ENCODE data around the gene EXOC6B.
"Not testable (repeated sequence)": the region's sequence is repeated elsewhere in the genome, so short reads cannot be mapped to it uniquely, and the experiment has no call there.

The EXOC6B gene

DNA sequence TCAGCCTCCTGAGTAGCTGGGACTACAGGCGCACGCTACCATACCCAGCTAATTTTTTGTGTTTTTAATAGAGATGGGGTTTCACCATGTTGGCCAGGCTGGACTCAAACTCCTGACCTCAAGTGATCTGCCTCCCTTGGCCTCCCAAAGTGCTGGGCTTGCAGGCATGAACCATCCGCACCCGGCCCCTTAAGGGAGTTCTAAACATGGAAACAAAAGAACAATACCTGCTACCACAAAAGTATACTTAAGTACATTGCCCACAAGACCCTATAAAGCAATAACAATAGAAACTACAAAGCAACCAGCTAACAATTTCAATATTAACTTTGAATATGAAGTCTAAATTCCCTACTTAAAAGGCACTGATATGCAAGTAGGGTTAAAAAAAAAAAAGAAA, 242.0 kb downstream of the EXOC6B start:
- FAIRE-seq, result not testable (repeated sequence)

DNA sequence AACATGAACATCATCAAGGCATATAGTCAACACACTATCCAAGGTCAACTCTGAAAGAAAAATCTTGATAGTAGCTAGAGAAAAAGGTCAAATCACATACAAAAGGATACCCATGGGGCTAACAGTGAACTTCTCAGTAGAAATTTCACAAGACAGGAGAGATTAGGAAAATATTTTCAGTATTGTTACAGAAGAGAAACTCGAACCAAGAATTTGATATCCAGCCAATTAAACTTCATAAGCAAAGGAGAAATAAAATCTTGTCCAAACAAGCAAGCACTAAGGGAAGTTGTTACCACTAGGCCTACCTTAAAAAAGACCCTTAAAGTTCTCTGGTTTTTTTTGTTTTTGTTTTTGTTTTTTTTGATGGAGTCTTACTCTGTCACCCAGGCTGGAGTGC, 242.5 kb downstream of the EXOC6B start:
- no peak for FAIRE-seq

DNA sequence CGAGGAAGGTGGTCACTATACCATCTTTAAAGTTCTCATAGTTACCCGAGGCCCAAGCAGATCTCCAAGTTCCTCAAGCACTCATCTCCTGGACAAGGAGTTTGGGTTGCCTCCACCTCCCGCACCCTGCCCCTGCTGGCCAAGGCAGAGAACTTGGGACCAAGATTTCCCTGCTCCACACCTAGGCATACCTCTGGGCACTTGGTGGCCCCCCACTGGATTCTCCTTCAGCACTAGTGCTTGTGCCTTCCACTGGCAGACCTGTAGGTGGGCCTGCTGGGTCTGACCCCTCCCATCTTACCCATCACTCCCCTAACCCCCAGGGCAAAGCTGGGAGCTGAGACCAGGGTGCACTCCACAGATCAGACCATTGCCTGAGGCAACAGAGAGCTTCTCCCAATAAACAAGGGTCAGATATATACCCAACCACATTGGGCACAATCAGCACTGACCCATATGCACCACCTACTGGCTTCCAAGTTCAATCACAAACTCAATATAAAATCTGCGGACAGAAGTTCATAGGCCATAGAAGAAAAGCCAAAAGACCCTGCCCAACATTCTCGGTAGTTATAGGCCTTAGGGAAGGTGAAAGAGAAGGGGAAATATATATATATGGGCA, 244.2 kb downstream of the EXOC6B start:
- FAIRE-seq, result no peak

DNA sequence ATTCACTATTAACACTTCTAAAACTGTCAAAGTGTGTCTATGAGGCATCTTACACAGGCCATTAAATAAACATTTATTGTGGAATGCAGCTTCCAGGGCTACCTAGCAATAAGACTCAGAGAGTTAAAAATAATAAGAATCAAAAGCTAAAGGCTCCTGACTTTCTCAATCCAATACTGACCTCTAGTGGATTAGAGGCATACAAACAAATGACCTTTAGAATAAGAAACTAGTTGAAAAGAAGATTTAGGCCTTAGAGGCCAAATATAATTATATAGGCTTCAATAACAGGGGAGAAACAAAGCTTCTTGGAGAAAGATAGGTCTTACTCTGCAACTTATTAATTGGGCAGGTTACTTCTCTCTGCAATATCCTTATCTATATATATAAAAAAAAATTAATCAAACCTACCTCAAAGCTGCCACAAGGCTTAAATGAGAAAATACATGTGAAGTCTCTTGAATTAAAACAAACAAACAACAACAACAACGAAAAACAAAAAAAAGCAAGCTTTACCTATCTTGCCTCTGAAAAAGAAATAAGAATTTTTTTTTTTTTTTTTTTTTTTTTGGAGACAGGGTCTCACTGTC, 246.1 kb downstream of the EXOC6B start:
- peak; percentile 99 for FAIRE-seq

DNA sequence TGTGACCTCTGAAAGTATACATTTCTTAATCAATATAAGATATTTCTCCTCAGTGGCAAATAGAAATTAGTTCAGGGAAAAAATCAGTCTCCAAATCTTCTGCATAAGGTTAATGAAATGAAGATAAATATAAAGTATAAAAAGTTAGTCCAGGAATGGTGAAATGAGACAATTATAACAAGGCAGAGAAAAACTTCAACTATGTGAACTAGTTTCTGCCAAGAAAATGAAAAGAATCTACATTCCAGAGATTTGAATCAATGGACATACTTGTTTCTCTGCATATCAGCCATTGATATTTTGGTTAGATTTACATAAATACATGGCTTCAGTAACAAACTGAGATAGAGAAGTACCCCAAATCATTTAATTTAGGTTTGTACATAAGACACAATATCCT, 249.0 kb downstream of the EXOC6B start:
- FAIRE-seq, result no peak

DNA sequence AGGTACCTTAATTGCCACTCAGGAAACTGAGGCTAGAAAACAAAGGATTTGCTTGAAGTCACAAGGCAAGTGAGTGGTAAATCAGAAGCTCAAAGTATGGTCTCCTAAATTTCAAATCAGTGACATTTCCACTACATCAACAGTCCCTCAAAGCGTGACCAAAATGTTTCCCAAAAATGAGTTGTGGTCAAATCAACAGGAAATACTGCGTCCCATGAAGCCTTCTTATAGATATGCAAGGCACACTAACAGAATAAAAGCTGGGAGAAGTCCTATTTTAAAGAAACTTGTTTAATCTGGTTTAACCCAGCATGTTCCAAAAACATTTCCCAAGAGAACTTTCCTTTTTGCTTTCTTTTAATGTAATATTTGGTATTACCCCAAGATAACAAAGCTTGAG, 249.4 kb downstream of the EXOC6B start:
- FAIRE-seq, result no peak

DNA sequence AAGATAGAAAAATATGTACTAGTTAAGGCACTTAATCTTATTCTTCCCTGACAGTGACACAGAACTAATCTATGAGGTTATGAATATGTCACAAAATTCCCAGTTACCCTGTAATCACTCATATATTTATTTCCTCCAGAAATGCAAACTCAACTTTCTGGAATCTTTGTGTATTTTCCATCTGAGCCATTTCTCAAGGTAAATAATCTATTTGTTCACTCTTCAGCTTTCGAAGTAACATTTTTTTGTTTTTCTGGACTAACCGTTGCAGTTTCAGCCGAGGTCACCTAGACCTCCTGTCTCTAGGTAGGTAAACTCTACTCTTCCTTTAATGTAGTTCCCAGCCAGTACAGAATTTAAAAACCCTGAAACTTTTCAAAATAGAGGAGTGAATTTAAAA, 250.9 kb downstream of the EXOC6B start:
- FAIRE-seq, result no peak

DNA sequence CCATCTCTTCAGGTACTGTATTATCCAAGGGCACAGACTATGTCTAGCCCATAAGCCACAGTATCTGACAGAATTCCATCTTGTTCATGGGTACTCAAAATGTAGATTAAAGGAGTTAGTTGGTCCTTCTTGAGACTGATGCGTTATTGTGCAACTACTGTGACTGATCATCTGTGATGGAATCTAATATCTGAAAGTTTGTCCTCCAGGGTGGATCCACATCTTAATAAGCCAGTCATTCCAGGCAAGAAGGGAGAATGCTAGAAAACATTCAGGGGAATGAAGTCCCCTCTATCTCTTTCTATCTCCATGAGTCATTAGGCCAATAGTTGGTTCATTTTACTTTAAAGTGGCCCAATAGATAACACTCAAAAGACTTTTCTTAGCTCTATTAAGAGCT, 252.6 kb downstream of the EXOC6B start:
- no peak for FAIRE-seq

DNA sequence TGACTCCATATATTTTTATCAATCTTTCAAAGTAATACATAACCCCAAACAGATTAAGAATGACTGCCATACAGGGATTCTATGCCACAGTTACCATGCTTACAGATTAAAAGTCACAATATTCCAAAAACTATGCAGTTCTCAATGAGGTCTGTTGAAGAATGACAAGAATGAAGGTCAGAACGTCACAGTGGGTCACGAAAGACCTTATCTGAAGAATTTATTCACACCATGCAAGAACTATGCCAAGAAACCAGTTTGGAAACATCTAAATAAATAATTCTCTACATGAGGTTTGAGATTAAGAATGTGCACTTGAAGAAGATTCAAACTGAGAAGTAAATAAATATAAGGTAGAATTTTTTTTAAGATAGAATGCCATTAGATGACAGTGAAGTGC, 253.3 kb downstream of the EXOC6B start:
- FAIRE-seq, result no peak

DNA sequence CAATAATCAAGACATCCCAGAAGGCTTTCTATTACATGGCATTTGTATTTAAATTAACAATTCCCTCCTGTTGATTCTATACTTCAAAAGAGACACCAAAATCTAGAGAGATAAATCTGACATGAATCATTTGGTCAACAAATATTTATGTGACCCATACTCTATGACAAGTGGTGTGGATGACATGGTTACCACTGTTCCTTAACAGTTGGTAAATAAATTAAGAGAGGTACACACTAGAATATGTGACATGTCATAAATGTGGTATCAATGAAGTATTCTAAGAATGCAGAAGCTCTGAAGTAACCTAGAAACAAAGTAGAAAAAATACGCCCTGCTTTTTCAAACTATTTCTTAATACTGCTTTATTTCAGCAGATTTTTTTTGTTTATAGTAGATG, 255.4 kb downstream of the EXOC6B start:
- no peak for FAIRE-seq

DNA sequence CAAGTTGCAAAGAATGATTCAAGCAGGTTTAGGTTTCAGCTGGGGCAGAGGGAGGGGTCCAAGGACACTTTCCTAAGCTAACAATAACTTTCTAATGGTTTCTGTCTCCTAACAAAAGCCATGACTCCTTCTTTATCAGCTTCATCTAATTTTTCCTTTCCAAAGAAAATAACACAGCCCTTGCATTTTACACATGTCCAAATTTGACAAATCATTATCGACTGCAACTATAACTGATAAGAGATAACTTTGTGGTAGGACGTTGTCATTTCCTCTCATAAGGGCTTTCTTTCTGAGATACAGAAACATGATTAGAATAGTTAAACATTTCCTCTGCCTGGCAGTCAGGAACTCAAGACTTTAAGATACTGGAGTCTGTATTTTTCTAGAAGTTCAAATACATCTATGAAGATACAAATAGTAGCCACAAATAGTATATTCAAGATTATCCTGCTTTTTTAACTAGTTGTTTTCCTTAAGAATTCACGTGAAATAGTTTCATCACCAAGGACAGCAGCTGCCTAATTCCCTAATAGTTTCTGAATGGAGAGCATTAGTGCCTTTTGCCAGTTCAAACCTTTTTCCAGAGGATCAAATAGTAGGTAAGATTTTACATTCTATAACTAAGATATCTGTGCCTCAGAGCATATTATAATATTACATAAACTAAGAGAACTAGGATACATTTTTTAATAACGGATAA, 263.2 kb downstream of the EXOC6B start:
- no peak for FAIRE-seq

DNA sequence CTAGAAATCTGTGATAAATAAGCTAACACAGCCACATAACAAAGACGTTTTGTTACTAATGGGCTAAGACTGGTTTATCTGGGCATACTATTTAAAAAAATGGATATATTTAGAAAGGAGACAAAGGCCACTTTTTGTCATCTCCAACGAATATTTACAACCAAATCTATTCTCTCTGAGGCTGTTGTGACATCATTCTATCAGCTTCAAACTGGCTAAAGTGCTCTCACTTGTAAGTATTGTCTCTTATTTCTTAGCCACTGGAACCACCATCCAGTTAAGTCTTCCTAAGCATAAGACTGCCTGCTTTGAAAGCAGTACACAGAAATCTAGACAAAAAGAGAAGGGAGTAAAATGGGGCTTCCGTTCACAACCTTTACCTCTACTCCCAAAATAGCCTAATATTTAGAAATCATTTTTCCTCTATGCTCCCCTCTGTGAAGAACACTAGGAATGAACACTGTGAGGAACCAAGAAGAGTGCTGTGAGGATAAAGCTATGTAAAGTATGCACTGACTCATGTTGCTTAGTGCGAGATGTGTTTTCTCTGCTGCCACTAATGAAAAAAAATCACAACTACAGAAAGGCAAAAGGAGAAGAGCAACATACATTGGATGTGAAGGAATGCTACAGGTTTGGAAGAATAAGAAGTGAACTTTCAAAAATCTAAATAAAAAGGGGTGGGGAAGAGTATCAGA, 264.1 kb downstream of the EXOC6B start:
- FAIRE-seq, result peak; percentile 51

DNA sequence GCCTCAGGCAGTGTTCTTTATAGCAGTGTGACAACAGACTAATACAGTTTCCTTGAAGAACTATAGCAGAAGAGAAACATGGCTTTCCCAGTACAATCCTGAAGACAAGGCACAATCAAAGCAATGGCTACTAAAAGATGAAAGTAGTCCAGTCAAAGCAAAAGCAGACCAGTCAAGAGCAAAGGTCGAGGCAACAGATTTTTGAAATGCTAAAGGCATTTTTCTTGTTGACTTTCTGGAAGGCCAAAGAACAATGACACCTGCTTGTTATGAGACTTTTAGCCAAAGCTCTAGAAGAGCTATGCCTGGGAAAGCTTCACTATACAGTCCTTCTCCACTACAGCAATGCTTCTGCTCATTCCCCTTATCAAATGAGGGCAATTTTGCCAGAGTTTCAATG, 269.9 kb downstream of the EXOC6B start:
- no peak for FAIRE-seq

DNA sequence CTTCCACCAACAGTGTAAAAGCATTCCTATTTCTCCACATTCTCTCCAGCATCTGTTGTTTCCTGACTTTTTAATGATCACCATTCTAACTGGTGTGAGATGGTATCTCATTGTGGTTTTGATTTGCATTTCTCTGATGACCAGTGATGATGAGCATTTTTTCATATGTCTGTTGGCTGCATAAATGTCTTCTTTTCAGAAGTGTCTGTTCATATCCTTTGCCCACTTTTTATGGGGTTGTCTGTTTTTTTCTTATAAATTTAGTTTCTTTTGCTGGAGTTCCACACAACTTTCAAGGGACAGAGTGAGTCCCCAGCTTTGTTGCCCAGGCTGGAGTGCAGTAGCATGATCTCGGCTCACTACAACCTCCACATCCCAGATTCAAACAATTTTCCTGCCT, 270.5 kb downstream of the EXOC6B start:
- FAIRE-seq, result not testable (repeated sequence)

DNA sequence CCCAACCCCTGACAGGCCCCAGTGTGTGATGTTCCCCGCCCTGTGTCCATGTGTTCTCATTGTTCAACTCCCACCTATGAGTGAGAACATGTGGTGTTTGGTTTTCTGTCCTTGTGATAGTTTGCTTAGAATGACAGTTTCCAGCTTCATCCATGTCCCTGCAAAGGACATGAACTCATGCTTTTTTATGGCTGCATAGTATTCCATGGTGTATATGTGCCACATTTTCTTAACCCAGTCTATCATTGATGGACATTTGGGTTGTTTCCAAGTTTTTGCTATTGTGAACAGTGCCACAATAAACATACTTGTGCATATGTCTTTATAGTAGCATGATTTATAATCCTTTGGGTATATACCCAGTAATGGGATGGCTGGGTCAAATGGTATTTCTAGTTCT, 270.9 kb downstream of the EXOC6B start:
- not testable (repeated sequence) for FAIRE-seq

DNA sequence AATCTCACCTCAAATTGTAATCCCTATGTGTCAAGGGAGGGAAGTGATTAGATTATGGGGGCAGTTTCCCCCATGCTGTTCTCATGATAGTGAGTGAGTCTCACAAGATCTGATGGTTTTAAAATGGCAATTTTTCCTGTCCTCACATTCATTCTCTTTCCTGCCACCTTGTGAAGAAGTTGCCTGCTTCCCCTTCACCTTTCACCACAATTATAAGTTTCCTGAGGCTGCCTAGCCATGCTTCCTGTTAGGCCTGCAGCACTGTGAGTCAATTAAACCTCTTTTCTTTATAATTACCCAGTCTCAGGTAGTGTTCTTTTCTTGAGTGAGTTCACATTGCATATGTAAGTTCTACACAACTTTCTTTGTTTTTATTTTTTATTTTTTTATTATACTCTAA, 271.5 kb downstream of the EXOC6B start:
- no peak for FAIRE-seq

DNA sequence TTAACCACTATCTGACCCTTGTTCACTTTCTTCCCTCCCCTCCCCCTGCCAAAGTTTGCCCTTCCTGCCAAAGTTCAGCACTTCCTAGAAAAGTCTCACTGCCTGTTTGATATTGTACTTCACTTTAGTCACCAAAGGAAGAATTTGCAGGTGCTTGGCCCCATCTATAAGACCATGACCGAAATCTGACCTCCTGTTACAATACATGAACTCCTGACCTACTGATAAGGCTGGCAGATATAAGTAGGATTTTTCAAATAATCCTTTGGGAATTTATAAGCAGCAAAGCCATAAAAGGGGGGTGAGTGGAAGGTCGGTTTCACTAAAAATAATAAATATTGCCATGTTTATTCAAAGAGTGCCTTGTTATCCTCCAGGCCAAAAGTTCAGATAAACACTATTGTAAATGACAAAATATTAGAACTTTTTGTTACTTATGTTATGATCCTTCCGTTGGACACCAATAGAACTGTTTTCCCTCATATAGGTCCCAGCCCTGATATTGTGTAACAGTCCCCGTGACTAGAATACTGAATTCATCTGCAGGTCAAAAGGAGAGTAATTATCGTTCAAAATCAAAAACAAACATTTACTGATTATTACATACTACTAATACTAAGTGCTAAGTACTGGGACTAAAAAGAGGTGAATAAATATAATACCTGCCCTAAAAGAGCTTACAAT, 277.6 kb downstream of the EXOC6B start:
- no peak for FAIRE-seq

DNA sequence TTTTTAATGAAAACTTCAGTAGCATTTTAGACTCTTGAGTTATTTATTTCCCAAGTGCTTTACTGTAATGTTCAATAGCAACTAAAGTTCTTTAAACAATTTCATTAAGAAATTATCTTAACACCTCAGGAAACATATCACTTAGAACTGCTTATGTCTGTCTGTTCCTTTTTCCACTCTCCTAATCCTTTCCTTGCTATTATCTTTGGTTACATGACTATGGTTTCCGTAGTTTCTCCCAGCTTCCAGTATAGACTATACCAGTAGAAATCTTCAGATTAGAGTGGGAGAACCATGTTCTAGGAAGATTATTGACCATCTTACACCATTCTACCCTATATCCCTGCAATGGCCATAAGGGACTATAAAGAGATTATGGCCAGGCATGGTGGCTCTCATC, 280.0 kb downstream of the EXOC6B start:
- FAIRE-seq, result no peak

DNA sequence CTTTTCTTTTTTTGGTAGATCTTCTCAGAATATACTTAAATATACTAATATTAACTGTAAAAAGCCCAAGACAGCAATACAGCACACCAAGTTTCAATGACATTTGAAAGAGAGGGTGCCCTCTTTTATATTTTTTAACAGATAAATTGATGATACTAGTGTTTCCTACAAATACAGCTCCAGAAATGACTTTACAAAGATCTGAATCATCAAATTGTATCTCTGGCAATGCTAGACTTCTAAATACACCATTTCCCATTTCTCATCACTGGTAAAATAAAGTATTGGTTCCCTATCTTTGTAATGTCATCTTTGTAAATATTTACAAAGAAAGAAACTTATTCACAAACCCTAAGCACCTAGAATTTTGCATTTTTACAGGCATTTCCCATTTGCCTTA, 281.3 kb downstream of the EXOC6B start:
- FAIRE-seq, result no peak

DNA sequence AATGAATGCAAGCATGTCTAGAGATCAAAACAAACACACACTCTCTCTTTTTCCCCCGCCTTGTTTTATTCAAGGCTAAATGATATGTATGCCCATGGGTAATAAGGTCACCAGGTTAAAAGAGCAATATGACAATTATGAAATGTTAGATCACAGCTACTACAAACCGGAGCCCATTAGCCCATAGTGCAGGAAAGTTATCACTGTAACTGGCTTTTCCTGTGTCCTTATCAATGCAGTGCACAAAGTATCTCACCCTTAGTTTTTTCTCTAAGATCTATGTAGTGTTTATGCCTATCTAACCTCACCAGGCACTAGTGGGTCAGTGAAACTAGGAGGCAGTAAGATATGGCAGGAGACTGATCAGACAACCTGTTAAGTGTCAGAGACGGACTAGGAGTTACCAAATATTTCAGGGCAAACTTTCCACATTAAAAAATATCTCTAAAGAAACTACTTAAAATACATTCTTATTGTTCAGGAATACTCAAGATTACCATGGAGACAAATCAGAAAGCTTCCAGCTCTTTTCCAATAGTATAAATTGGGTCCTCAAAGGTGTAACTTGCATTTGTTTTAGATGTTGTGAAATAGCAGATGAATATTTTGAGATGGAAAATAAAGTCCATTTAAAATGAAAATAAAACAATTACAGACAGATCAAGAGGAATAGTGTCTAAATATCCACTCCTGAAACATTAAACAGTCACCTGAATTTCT, 282.2 kb downstream of the EXOC6B start:
- FAIRE-seq, result no peak

DNA sequence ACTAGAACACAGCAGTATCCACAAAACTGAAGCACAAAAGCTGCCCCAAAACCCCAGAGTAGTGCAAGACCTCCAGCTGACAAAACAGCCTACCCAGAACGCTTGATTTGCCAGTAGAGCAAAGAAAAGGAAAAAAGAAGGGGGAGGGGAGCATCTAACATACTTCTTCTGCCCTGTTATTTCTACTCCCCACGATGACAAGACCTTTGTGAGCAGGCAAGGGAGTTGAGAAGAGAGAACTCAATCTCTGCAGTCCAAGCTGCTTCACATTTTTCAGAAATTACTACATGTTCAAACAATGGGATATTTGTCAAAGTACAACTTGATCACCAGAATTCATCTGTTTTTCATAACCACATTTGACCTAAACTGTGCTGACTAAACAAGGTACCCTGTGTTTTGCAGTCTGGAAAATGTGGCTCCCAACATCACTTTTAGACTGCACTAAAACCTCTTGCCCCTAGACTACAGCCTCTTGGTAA, 286.7 kb downstream of the EXOC6B start:
- FAIRE-seq, result no peak

DNA sequence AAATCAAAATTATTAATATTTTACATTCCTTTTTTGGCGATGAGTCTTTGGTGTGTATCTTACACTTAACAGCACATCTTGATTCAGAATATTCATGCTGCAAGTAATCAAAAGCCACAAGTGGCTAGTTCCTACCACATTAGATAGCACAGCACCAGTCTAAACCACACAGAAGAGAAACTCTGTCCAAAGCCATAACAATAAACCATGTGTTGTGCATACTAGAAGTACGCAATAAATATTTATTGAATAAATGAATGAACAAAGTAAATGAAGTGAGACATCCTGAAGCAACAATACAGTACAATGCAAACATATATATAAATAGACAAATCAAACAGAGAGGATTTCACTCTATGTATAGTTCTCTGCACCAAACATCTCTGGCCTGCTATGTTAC, 287.3 kb downstream of the EXOC6B start:
- no peak for FAIRE-seq

DNA sequence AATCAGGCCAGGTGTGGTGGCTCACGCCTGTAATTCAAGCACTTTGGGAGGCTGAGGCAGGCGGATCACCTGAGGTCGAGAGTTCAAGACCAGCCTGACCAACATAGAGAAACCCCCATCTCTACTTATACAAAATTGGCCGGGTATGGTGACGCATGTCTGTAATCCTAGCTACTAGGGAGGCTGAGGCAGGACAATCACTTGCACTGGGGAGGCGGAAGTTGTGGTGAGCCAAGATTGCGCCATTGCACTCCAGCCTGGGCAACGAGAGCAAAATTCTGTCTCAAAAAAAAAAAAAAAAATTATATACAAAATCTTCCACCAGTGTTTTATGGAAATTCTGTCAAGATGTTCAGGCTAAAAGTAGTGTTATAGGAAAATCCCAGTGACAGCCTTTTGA, 290.2 kb downstream of the EXOC6B start:
- FAIRE-seq, result not testable (repeated sequence)

All from islet of Langerhans (tissue), 1 donor.